HG02588 (cell line): ENCODE results near the gene TCTN1.

Experiments used
- ATAC-seq: cut with Tn5 transposase; IDR thresholded peaks from one replicate; pipeline ENCODE4 v1.9.1; 2021; ENCODE audit warnings: mild to moderate bottlenecking, moderate library complexity; ENCODE audit not compliant: unreplicated experiment

TCTN1 gene

GRCh38 chr12:110677982-110678381 is 64.1 kb downstream of the TCTN1 start:
- ATAC-seq, result no peak

GRCh38 chr12:110679201-110679600 is 65.3 kb downstream of the TCTN1 start:
- ATAC-seq, result no peak

GRCh38 chr12:110680032-110680431 is 66.1 kb downstream of the TCTN1 start:
- ATAC-seq, result no peak

- no peak for ATAC-seq
These were observed 70.0 kb downstream of the TCTN1 start for GRCh38 chr12:110683888-110684287.

GRCh38 chr12:110684312-110684836 is 70.4 kb downstream of the TCTN1 start:
- no peak for ATAC-seq

GRCh38 chr12:110686294-110686903 is 72.5 kb downstream of the TCTN1 start:
- no peak for ATAC-seq

- ATAC-seq, result no peak
These were observed 73.7 kb downstream of the TCTN1 start for GRCh38 chr12:110687396-110688169.

- ATAC-seq, result no peak
These were observed 74.7 kb downstream of the TCTN1 start, which contains the start of gene HVCN1 for GRCh38 chr12:110688446-110689280. Gene HVCN1 (minus strand): TSS chr12:110689115. CDS start chr12:110683245, 5,870 bp downstream.

- no peak for ATAC-seq
These were observed 75.6 kb downstream of the TCTN1 start for GRCh38 chr12:110689281-110690126.

GRCh38 chr12:110690127-110690430 is 76.2 kb downstream of the TCTN1 start:
- ATAC-seq, result no peak

GRCh38 chr12:110693731-110694130 is 79.8 kb downstream of the TCTN1 start:
- ATAC-seq, result no peak

- ATAC-seq, result no peak
These were observed 80.5 kb downstream of the TCTN1 start for GRCh38 chr12:110694330-110694901.

- no peak for ATAC-seq
These were observed 82.4 kb downstream of the TCTN1 start for GRCh38 chr12:110696283-110696682.

- ATAC-seq, result no peak
These were observed 83.3 kb downstream of the TCTN1 start for GRCh38 chr12:110697236-110697635.

- peak; percentile 76 for ATAC-seq
These were observed 84.4 kb downstream of the TCTN1 start for GRCh38 chr12:110698171-110698902.
